ENCODE results near the gene LTBP1.

- TF ChIP-seq EZH2 (conservative IDR thresholded peaks at IDR 0.05; ENCODE audit: low read depth, low read length) (no peak), ATF2 (CRISPR knock-in tag; IDR thresholded peaks at IDR 0.05) (no peak), XRCC5 (optimal IDR thresholded peaks at IDR 0.05; ENCODE audit: low read length) (no peak), MXI1 (IDR thresholded peaks at IDR 0.05; ENCODE audit: borderline replicate concordance, low read depth, low read length) (no peak), POLR2A (IDR thresholded peaks at IDR 0.05; ENCODE audit: insufficient read depth in 1 of 2, low read depth in 2 of 2, low read length in 2 of 2) (no peak), PBX2 (CRISPR knock-in tag; IDR thresholded peaks at IDR 0.05) (no peak), LCORL (IDR thresholded peaks at IDR 0.05) (no peak), LCORL (CRISPR knock-in tag; IDR thresholded peaks at IDR 0.05) (no peak), ZNF816 (CRISPR knock-in tag; IDR thresholded peaks at IDR 0.05; ENCODE audit: borderline replicate concordance) (no peak), NAIF1 (CRISPR knock-in tag; IDR thresholded peaks at IDR 0.05; ENCODE audit: borderline replicate concordance) (no peak)
Measured at GRCh38 chr2:33344230-33344629, 397.5 kb downstream of the LTBP1 start.

All from HepG2 (cell line).